H1 (cell line): ENCODE results near the gene ZNF227. TPM values are rescaled to one million over a fixed set of nuclear protein-coding genes. Genes with fewer than 3 reads are reported as not detected.

Source experiments
- CTCF ChIA-PET: fragments of 300-600 bp; sonication (Branson Sonifier 250); formaldehyde crosslinking; loops from one replicate; lab custom pipeline; 2021; ENCODE audit not compliant: partially characterized antibody; lab: Charles Lee
- POLR2A ChIA-PET: fragments of 300-600 bp; sonication (Branson Sonifier 250); formaldehyde crosslinking; loops from one replicate; lab custom pipeline; 2021; ENCODE audit warnings: inconsistent platforms; ENCODE audit not compliant: partially characterized antibody; lab: Charles Lee
- DNase-seq, 2 experiments: peaks; one replicate each; pipeline versions ENCODE4 v3.0.0 to v3.0.0-alpha.2; 2010 to 2022; ENCODE audit warnings: low spot score in 2 of 2, low read depth in 1 of 2, mixed read lengths in 1 of 2
- FAIRE-seq: peaks from 2 replicates; lab custom pipeline; 2011; peaks lifted over from hg19 to GRCh38; lab: Jason Lieb, UNC
- H2AFZ ChIP-seq: 2 replicates; pipeline ENCODE4 v1.8.1; 2012; ENCODE audit warnings: low read length, inconsistent platforms
- H2AK5ac ChIP-seq: 2 replicates; pipeline ENCODE4 v1.6.1; 2013; ENCODE audit warnings: low read depth, low read length
- H2BK120ac ChIP-seq: replicated peaks from 2 replicates; pipeline ENCODE3; 2013; ENCODE audit warnings: low read depth, low read length, inconsistent platforms
- H2BK12ac ChIP-seq: 2 replicates; pipeline ENCODE4 v1.6.1; 2013; ENCODE audit warnings: low read depth, low read length
- H2BK15ac ChIP-seq: 2 replicates; pipeline ENCODE4 v1.6.1; 2013; ENCODE audit warnings: low read length
- H2BK20ac ChIP-seq: 2 replicates; pipeline ENCODE4 v1.6.1; 2013; ENCODE audit warnings: low read length
- H2BK5ac ChIP-seq: 2 replicates; pipeline ENCODE4 v1.6.1; 2013; ENCODE audit warnings: low read depth, low read length
- H3K14ac ChIP-seq: 2 replicates; pipeline ENCODE4 v1.6.1; 2013; ENCODE audit warnings: inconsistent platforms; ENCODE audit not compliant: insufficient read length
- H3K18ac ChIP-seq: 2 replicates; pipeline ENCODE4 v1.6.1; 2013; ENCODE audit warnings: low read length; ENCODE audit errors: extremely low read depth
- H3K23ac ChIP-seq: 2 replicates; pipeline ENCODE4 v1.6.1; 2013; ENCODE audit warnings: inconsistent platforms; ENCODE audit not compliant: insufficient read length
- H3K23me2 ChIP-seq: 2 replicates; pipeline ENCODE4 v1.6.1; 2013; ENCODE audit warnings: low read depth, low read length
- H3K27ac ChIP-seq: 2 replicates; pipeline ENCODE4 v1.6.1; 2011; ENCODE audit warnings: low read depth, low read length, inconsistent platforms
- H3K27me3 ChIP-seq, 4 experiments: replicated peaks in 1 of 4; 1 replicate in 1 of 4; 2 replicates in 3 of 4; pipeline versions ENCODE4 v1.6.1 to v1.8.1; 2011 to 2013; ENCODE audit warnings: low read length in 3 of 4, mild to moderate bottlenecking in 3 of 4, inconsistent platforms in 2 of 4, mixed read lengths in 2 of 4, moderate library complexity in 1 of 4; ENCODE audit not compliant: control insufficient read depth in 3 of 4, insufficient read depth in 3 of 4; ENCODE audit errors: extremely low read depth in 1 of 4
- H3K36me3 ChIP-seq, 4 experiments: 2 replicates each; pipeline versions ENCODE4 v1.6.1 to v1.8.1; 2011 to 2013; ENCODE audit warnings: mild to moderate bottlenecking in 4 of 4, low read length in 3 of 4, moderate library complexity in 2 of 4, control low read depth in 1 of 4, inconsistent platforms in 1 of 4; ENCODE audit not compliant: insufficient read depth in 4 of 4, control insufficient read depth in 2 of 4
- H3K4ac ChIP-seq: replicated peaks from 2 replicates; pipeline ENCODE3; 2013; ENCODE audit warnings: low read length, low read depth, mixed read lengths, inconsistent platforms; ENCODE audit not compliant: insufficient read length
- H3K4me1 ChIP-seq, 4 experiments: replicated peaks in 1 of 4; 1 replicate in 1 of 4; 2 replicates in 3 of 4; pipeline versions ENCODE4 v1.6.1 to v1.8.1; 2011 to 2013; ENCODE audit warnings: low read length in 3 of 4, inconsistent platforms in 2 of 4, mixed read lengths in 1 of 4; ENCODE audit not compliant: insufficient read depth in 4 of 4, control insufficient read depth in 3 of 4
- H3K4me2 ChIP-seq, 2 experiments: 2 replicates each; pipeline versions ENCODE4 v1.6.1 to v1.8.1; 2011 to 2013; ENCODE audit warnings: low read depth in 2 of 2, low read length in 2 of 2, control low read depth in 1 of 2, inconsistent platforms in 1 of 2, mild to moderate bottlenecking in 1 of 2; ENCODE audit not compliant: insufficient read depth in 1 of 2
- H3K4me3 ChIP-seq, 4 experiments: fragments of 200-600, 300-600 bp in 1 of 4; sonication (generic), shearing (Covaris generic), sonication (Bioruptor Twin) in 1 of 4; 2 replicates each; pipeline versions ENCODE4 v1.5.1 to v1.8.1; 2011 to 2016; ENCODE audit warnings: low read length in 4 of 4, low read depth in 3 of 4, control low read depth in 2 of 4, inconsistent platforms in 2 of 4, mild to moderate bottlenecking in 2 of 4, mixed read lengths in 1 of 4, moderate library complexity in 1 of 4; ENCODE audit not compliant: insufficient read depth in 2 of 4; ENCODE audit errors: extremely low read depth in 1 of 4
- H3K56ac ChIP-seq: replicated peaks from 2 replicates; pipeline ENCODE3; 2013; ENCODE audit warnings: low read depth, mild to moderate bottlenecking, mixed read lengths, low read length, inconsistent platforms; ENCODE audit not compliant: insufficient read length
- H3K79me1 ChIP-seq: 2 replicates; pipeline ENCODE4 v1.6.1; 2013; ENCODE audit warnings: low read depth, low read length, control low read depth
- H3K79me2 ChIP-seq, 2 experiments: 2 replicates each; pipeline versions ENCODE4 v1.6.1 to v1.8.1; 2012 to 2013; ENCODE audit warnings: low read length in 2 of 2, mild to moderate bottlenecking in 2 of 2, inconsistent platforms in 1 of 2; ENCODE audit not compliant: insufficient read depth in 2 of 2, control insufficient read depth in 1 of 2
- H3K9ac ChIP-seq, 4 experiments: replicated peaks in 1 of 4; 1 replicate in 1 of 4; 2 replicates in 3 of 4; pipeline versions ENCODE4 v1.6.1 to v1.8.1; 2011 to 2013; ENCODE audit warnings: low read depth in 3 of 4, low read length in 3 of 4, control low read depth in 2 of 4, mild to moderate bottlenecking in 2 of 4, moderate library complexity in 2 of 4, inconsistent platforms in 1 of 4; ENCODE audit errors: extremely low read depth in 1 of 4
- H3K9me3 ChIP-seq, 2 experiments: 2 replicates each; pipeline versions ENCODE4 v1.6.1 to v1.8.1; 2012 to 2013; ENCODE audit warnings: mild to moderate bottlenecking in 2 of 2, moderate library complexity in 2 of 2, control low read depth in 1 of 2, inconsistent platforms in 1 of 2, low read depth in 1 of 2, low read length in 1 of 2, mixed read lengths in 1 of 2; ENCODE audit not compliant: insufficient read depth in 2 of 2
- H4K20me1 ChIP-seq, 2 experiments: replicated peaks in 1 of 2; 2 replicates each; pipeline versions ENCODE3 to v1.8.1; 2011 to 2013; ENCODE audit warnings: inconsistent platforms in 2 of 2, low read length in 2 of 2, mild to moderate bottlenecking in 1 of 2; ENCODE audit not compliant: insufficient read depth in 2 of 2, control insufficient read depth in 1 of 2
- H4K5ac ChIP-seq: 2 replicates; pipeline ENCODE4 v1.6.1; 2013; ENCODE audit warnings: low read length, low read depth, mixed read lengths, inconsistent platforms; ENCODE audit not compliant: insufficient read length
- H4K8ac ChIP-seq: 2 replicates; pipeline ENCODE4 v1.8.0; 2013; ENCODE audit warnings: mild to moderate bottlenecking, moderate library complexity, low read length, inconsistent platforms; ENCODE audit not compliant: insufficient read depth; ENCODE audit errors: extremely low read depth
- H4K91ac ChIP-seq: replicated peaks from 2 replicates; pipeline ENCODE3; 2013; ENCODE audit warnings: low read length, mixed read lengths, inconsistent platforms; ENCODE audit not compliant: insufficient read length
- CBX8 ChIP-seq: fragments of 300-800, 300-1000 bp; sonication (generic); IDR thresholded peaks from 2 replicates; pipeline ENCODE4 v1.7.1; 2016; ENCODE audit warnings: low read depth, low read length, borderline replicate concordance
- CREB1 ChIP-seq: IDR thresholded peaks from 2 replicates; pipeline ENCODE4 v1.6.1; 2012; ENCODE audit warnings: inconsistent platforms
- HDAC2 ChIP-seq, 2 experiments: fragments of 300-600 bp in 1 of 2; sonication (generic) in 1 of 2; IDR thresholded peaks; 2 replicates each; pipeline ENCODE4 v1.6.1; 2011 to 2012; ENCODE audit warnings: low read depth in 2 of 2, low read length in 2 of 2, mild to moderate bottlenecking in 2 of 2, moderate library complexity in 2 of 2, borderline replicate concordance in 1 of 2, inconsistent platforms in 1 of 2
- HDAC6 ChIP-seq: IDR thresholded peaks from one replicate; pipeline ENCODE4 v1.7.1; 2012; ENCODE audit warnings: low read depth, mild to moderate bottlenecking, inconsistent platforms, low read length, moderate library complexity
- KDM5A ChIP-seq: fragments of 200-600 bp; IDR thresholded peaks from 2 replicates; pipeline ENCODE4 v1.7.1; 2012; ENCODE audit warnings: mild to moderate bottlenecking, low read length, inconsistent platforms, mixed read lengths
- MAX ChIP-seq: IDR thresholded peaks from 2 replicates; pipeline ENCODE4 v1.6.1; 2012; ENCODE audit warnings: inconsistent platforms
- NRF1 ChIP-seq: IDR thresholded peaks from 2 replicates; pipeline ENCODE4 v1.6.1; 2011; ENCODE audit warnings: mild to moderate bottlenecking, low read depth, low read length, improper control_type of control experiment
- RBBP5 ChIP-seq: IDR thresholded peaks from 2 replicates; pipeline ENCODE4 v1.7.1; 2012; ENCODE audit warnings: low read depth, mild to moderate bottlenecking, inconsistent platforms, low read length, moderate library complexity, borderline replicate concordance
- RNF2 ChIP-seq: fragments of 200-900, 300-1000 bp; sonication (generic); IDR thresholded peaks from 2 replicates; pipeline ENCODE4 v1.7.1; 2016; ENCODE audit warnings: borderline replicate concordance, low read depth, mild to moderate bottlenecking, antibody characterized with exemption, low read length; ENCODE audit not compliant: poor library complexity, severe bottlenecking; ENCODE audit errors: missing control alignments
- SP2 ChIP-seq: IDR thresholded peaks from 2 replicates; pipeline ENCODE4 v1.6.1; 2012; ENCODE audit warnings: mild to moderate bottlenecking, low read length, inconsistent platforms
- SUZ12 ChIP-seq: fragments of 200-600 bp; sonication (generic); IDR thresholded peaks from 2 replicates; pipeline ENCODE4 v1.6.1; 2012; ENCODE audit warnings: mild to moderate bottlenecking, inconsistent platforms, low read length, moderate library complexity, mixed read lengths
- TBP ChIP-seq: IDR thresholded peaks from 2 replicates; pipeline ENCODE4 v1.6.1; 2011; ENCODE audit warnings: low read depth, low read length, improper control_type of control experiment
- ZNF274 ChIP-seq: IDR thresholded peaks from 2 replicates; pipeline ENCODE4 v1.7.0; 2012; ENCODE audit warnings: low read length, borderline replicate concordance; ENCODE audit errors: extremely low read depth
- WGBS, 2 experiments: shearing (Covaris generic) in 1 of 2; methylation state at CpG; one replicate each; pipeline versions ENCODE4 v1.1.6 to v1.1.7; 2013 to 2015; ENCODE audit warnings: low lambda C conversion rate in 2 of 2, mixed read lengths in 2 of 2, inconsistent platforms in 1 of 2, low coverage in 1 of 2, missing lambda C conversion rate in 1 of 2; ENCODE audit not compliant: insufficient replicate concordance in 2 of 2, insufficient coverage in 1 of 2, insufficient read length in 1 of 2; ENCODE audit errors: extremely low coverage in 1 of 2, missing lambda C conversion rate in 1 of 2; 5-methylcytosine and 5-hydroxymethylcytosine counted together
- polyA plus RNA-seq, 7 experiments: library from polyadenylated mRNA; depleted of rRNA in 3 of 7; stranded (reverse) in 5 of 7; unstranded in 2 of 7; fragments of >200 nt in 5 of 7; fragments of 200-250 nt in 2 of 7; gene quantifications; 1 replicate in 5 of 7; 2 replicates in 1 of 7; 4 replicates in 1 of 7; pipeline versions ENCODE4 v1.2.1 to v1.2.3, GENCODE V29; 2011 to 2013; ENCODE audit warnings: missing spikeins in 2 of 7, mixed read lengths in 2 of 7
- total RNA-seq: library from RNA; stranded (reverse); fragmentation: NEBNext Ultra II Directional; extraction: Animal tissue kit (Norgen Biotek cat#: 25700); gene quantifications from 2 replicates; pipeline ENCODE4 v1.2.1, GENCODE V29; 2021

Gene ZNF227
- total and polyA plus RNA-seq, 2 of the 8 experiments (the other 6 are each of a cell fraction or from before 2014, with no cell fraction given): 4.9 to 23.9 TPM

- Histone ChIP-seq H3K23me2 (peaks cover 8% of the 10 kb centered on the region), H2BK15ac (no peak overlapping the region), H3K18ac (no peak overlapping the region), H3K79me2 (no peaks in the 10 kb centered on the region), H3K4ac (no peak overlapping the region), H3K14ac (no peak overlapping the region), H3K4me1 (peaks cover 0 to 3% (median under 1%) of the 10 kb centered on the region in 4 experiments; a peak in 1 of 7 replicates), H4K91ac (no peak overlapping the region), H3K27ac (no peak overlapping the region), H3K9ac (no peak overlapping the region), H2BK120ac (no peak overlapping the region), H2BK20ac (no peak overlapping the region), H2AK5ac (no peak overlapping the region), H3K9me3 (peaks cover 21% of the 10 kb centered on the region in 2 experiments), H4K8ac (no peak overlapping the region), H4K5ac (no peak overlapping the region), H3K27me3 (no peaks in the 10 kb centered on the region), H2AFZ (no peak overlapping the region), H4K20me1 (peaks cover 0 to 1% of the 10 kb centered on the region in 2 experiments), H3K56ac (no peak overlapping the region), H2BK12ac (no peak overlapping the region), H3K79me1 (no peaks in the 10 kb centered on the region), H3K23ac (no peak overlapping the region), H3K36me3 (no peaks in the 10 kb centered on the region), H2BK5ac (no peak overlapping the region), H3K4me2 (peak overlapping the region in 1 of 2 experiments; percentile 88; a peak in 1 of 4 replicates), H3K4me3 (peak overlapping the region in 1 of 4 experiments; percentile 83; a peak in 1 of 8 replicates)
- 86% methylated on average over 2 of the region's 2 CpGs; no CpG with 5 or more reads in 1 of the 2 experiments for WGBS, 2 experiments
- ChIA-PET CTCF (no interaction called here), POLR2A (interaction anchor here (1.4 to 1.8 kb wide), 2 partner anchors 17 to 47 kb away, joined by 4 read pairs; partner anchors contain the start of gene ZNF227)
- FAIRE-seq (no peak), DNase-seq (no peak)
- no peak for TF ChIP-seq CREB1
- no peak for TF ChIP-seq RBBP5
- TF ChIP-seq CBX8: no peak
- TF ChIP-seq TBP: no peak
- no peak for TF ChIP-seq ZNF274
- no peak for TF ChIP-seq MAX
- no peak for TF ChIP-seq SP2
- TF ChIP-seq SUZ12: no peak
- no peak for TF ChIP-seq HDAC2 (IDR thresholded peaks at IDR 0.05; ENCODE audit: borderline replicate concordance in 1 of 2, low read depth in 2 of 2, low read length in 2 of 2)
- no peak for TF ChIP-seq NRF1
- no peak for TF ChIP-seq KDM5A
- no peak for TF ChIP-seq HDAC6
- TF ChIP-seq RNF2: no peak
Observed at GRCh38 chr19:44258835-44259413, 46.6 kb downstream of the ZNF227 start.
